CD4-positive, alpha-beta T cell (primary cell): Measurements from ENCODE around the gene GDNF. TPM values are rescaled to one million over a fixed set of nuclear protein-coding genes. Genes with fewer than 3 reads are reported as not detected.

Source experiments
- ATAC-seq: fragments of 200-7000 bp; cut with Tn5 transposase; one replicate; pipeline ENCODE4 v1.10.0; 2022; ENCODE audit warnings: mild to moderate bottlenecking; ENCODE audit not compliant: poor library complexity
- CTCF ChIA-PET: fragments of 350-600 bp; sonication (Branson Sonifier 250); formaldehyde crosslinking; loops from one replicate; lab custom pipeline; 2021; ENCODE audit warnings: antibody characterized with exemption, inconsistent platforms; lab: Charles Lee
- POLR2A ChIA-PET: fragments of 350-600 bp; sonication (Branson Sonifier 250); formaldehyde crosslinking; loops from one replicate; lab custom pipeline; 2021; ENCODE audit warnings: antibody characterized with exemption, inconsistent platforms; lab: Charles Lee
- DNase-seq, 14 experiments: peaks; one replicate each; pipeline ENCODE4 v3.0.0-alpha.2; 2013 to 2020; ENCODE audit warnings: mixed read lengths in 2 of 14
- H3K27ac ChIP-seq, 2 donors: one replicate each; pipeline versions ENCODE4 v1.5.1 to v1.7.0; 2013; ENCODE audit warnings: low read length in 2 of 2, low read depth in 1 of 2, mild to moderate bottlenecking in 1 of 2
- H3K27me3 ChIP-seq, 2 experiments: 1 replicate in 1 of 2; 2 replicates in 1 of 2; pipeline versions ENCODE4 v1.6.1 to v1.7.0; 2013; ENCODE audit warnings: low read length in 2 of 2, control low read depth in 1 of 2, mild to moderate bottlenecking in 1 of 2, moderate library complexity in 1 of 2; ENCODE audit not compliant: insufficient read depth in 2 of 2, control insufficient read depth in 1 of 2
- H3K36me3 ChIP-seq: one replicate; pipeline ENCODE4 v1.6.1; 2013; ENCODE audit warnings: low read length, control low read depth; ENCODE audit not compliant: insufficient read depth
- H3K4me1 ChIP-seq: one replicate; pipeline ENCODE4 v1.6.1; 2013; ENCODE audit warnings: low read length, control low read depth; ENCODE audit not compliant: insufficient read depth
- H3K4me3 ChIP-seq: one replicate; pipeline ENCODE4 v1.5.1; 2013; ENCODE audit warnings: mild to moderate bottlenecking, low read length, moderate library complexity
- H3K9me3 ChIP-seq, 2 experiments: 1 replicate in 1 of 2; 2 replicates in 1 of 2; pipeline versions ENCODE4 v1.6.1 to v1.7.0; 2013; ENCODE audit warnings: low read length in 2 of 2, mild to moderate bottlenecking in 2 of 2, control low read depth in 1 of 2, moderate library complexity in 1 of 2; ENCODE audit not compliant: control insufficient read depth in 1 of 2, insufficient read depth in 1 of 2
- H3K27ac Mint-ChIP-seq: one replicate; pipeline ENCODE4 v1.8.0; 2020; ENCODE audit warnings: mixed read lengths
- H3K27me3 Mint-ChIP-seq: one replicate; pipeline ENCODE4 v1.8.0; 2021; ENCODE audit warnings: mixed read lengths
- H3K36me3 Mint-ChIP-seq: one replicate; pipeline ENCODE4 v1.8.0; 2021; ENCODE audit warnings: low read depth, mixed read lengths
- H3K4me1 Mint-ChIP-seq: one replicate; pipeline ENCODE4 v1.8.0; 2021; ENCODE audit warnings: low read depth, mixed read lengths
- H3K4me3 Mint-ChIP-seq: one replicate; pipeline ENCODE4 v1.8.0; 2020; ENCODE audit warnings: mild to moderate bottlenecking, mixed read lengths
- H3K9me3 Mint-ChIP-seq: one replicate; pipeline ENCODE4 v1.8.0; 2020; ENCODE audit warnings: mixed read lengths
- CTCF ChIP-seq: fragments of 200-600 bp; IDR thresholded peaks from one replicate; pipeline ENCODE4 v1.8.0; 2022; ENCODE audit warnings: antibody characterized with exemption, mild to moderate bottlenecking
- intact Hi-C, 2 experiments: fragments of 100-400 bp; cut with DNase I in 1 of 2; cut with micrococcal nuclease in 1 of 2; formaldehyde crosslinking; loops; one replicate each; pipeline versions ENCODE4 v1.15.1 to v1.9.0; 2023 to 2025; cut with DNase I, micrococcal nuclease
- total RNA-seq, 174 experiments: library from RNA in 2 of 174; stranded (reverse) in 2 of 174; gene quantifications; one replicate each; pipeline ENCODE4 v1.2.3 and lab custom pipeline; 2021 to 2026

Gene GDNF
- total RNA-seq, 2 experiments from 2014 or later: not detected

- H3K4me3 Mint-ChIP-seq: no peak overlapping the region
- Histone ChIP-seq H3K36me3 (no peaks in the 10 kb centered on the region), H3K9me3 (peaks cover 0 to 29% of the 10 kb centered on the region in 2 experiments), H3K4me3 (no peak overlapping the region), H3K27ac (no peak overlapping the region), H3K4me1 (peaks cover 24% of the 10 kb centered on the region), H3K27me3 (peaks cover 60 to 82% of the 10 kb centered on the region in 2 experiments)
- no peak overlapping the region for H3K27ac Mint-ChIP-seq
- no peaks in the 10 kb centered on the region for H3K36me3 Mint-ChIP-seq
- no peak for DNase-seq
- ATAC-seq: no peak
- POLR2A ChIA-PET: no interaction called here
- peaks cover 26% of the 10 kb centered on the region for H3K4me1 Mint-ChIP-seq
- H3K27me3 Mint-ChIP-seq: peaks cover 93% of the 10 kb centered on the region
- intact Hi-C loops: no loop called here
- TF ChIP-seq CTCF: no peak
- no peaks in the 10 kb centered on the region for H3K9me3 Mint-ChIP-seq
- CTCF ChIA-PET: no interaction called here
Measured at GRCh38 chr5:37833990-37834389, 5.9 kb downstream of the GDNF start.

GRCh38 chr5:37831821-37832534 is 7.9 kb downstream of the GDNF start:
- peaks cover 0 to 17% of the 10 kb centered on the region in 2 experiments for H3K9me3 ChIP-seq
- DNase-seq (no peak), ATAC-seq (no peak)
- ChIA-PET CTCF (no interaction called here), POLR2A (no interaction called here)
- no peaks in the 10 kb centered on the region for H3K9me3 Mint-ChIP-seq
- peaks cover 9% of the 10 kb centered on the region for H3K4me1 ChIP-seq
- no peaks in the 10 kb centered on the region for H3K36me3 Mint-ChIP-seq
- peaks cover 40 to 62% of the 10 kb centered on the region in 2 experiments for H3K27me3 ChIP-seq
- H3K4me1 Mint-ChIP-seq: peaks cover 10% of the 10 kb centered on the region
- H3K4me3 ChIP-seq: no peak overlapping the region
- no peak for TF ChIP-seq CTCF
- H3K4me3 Mint-ChIP-seq: no peak overlapping the region
- intact Hi-C loops: no loop called here
- H3K27me3 Mint-ChIP-seq: peaks cover 83% of the 10 kb centered on the region
- no peak overlapping the region for H3K27ac ChIP-seq
- H3K27ac Mint-ChIP-seq: no peak overlapping the region
- no peaks in the 10 kb centered on the region for H3K36me3 ChIP-seq

GRCh38 chr5:37830348-37830747 is 9.5 kb downstream of the GDNF start:
- CTCF ChIA-PET: no interaction called here

More at GRCh38 chr5:37830348-37830747, 9.5 kb downstream of the GDNF start:
- Mint-ChIP-seq H3K4me3 (no peak overlapping the region), H3K27me3 (peaks cover 71% of the 10 kb centered on the region), H3K4me1 (peaks cover 3% of the 10 kb centered on the region), H3K36me3 (no peaks in the 10 kb centered on the region), H3K9me3 (no peaks in the 10 kb centered on the region), H3K27ac (no peak overlapping the region)
- Histone ChIP-seq H3K9me3 (peaks cover 0 to 7% of the 10 kb centered on the region in 2 experiments), H3K4me3 (no peak overlapping the region), H3K27me3 (peaks cover 31 to 46% of the 10 kb centered on the region in 2 experiments), H3K4me1 (no peaks in the 10 kb centered on the region), H3K27ac (no peak overlapping the region), H3K36me3 (no peaks in the 10 kb centered on the region)
- no peak for TF ChIP-seq CTCF
- ATAC-seq (no peak), DNase-seq (no peak)
- POLR2A ChIA-PET: no interaction called here
- intact Hi-C loops: no loop called here
